Inflammatory macrophage (primary cell): ENCODE measurements around the gene OR2A25.
"Not testable (repeated sequence)": the region's sequence is repeated elsewhere in the genome, so short reads cannot be mapped to it uniquely, and the experiment has no call there.

Source experiments
- DNase-seq, 2 donors: peaks; one replicate each; pipeline ENCODE4 v3.0.0-alpha.2; 2020 to 2022
- total RNA-seq, 18 experiments: gene quantifications; one replicate each; lab custom pipeline; 2026; ENCODE audit warnings: mixed read lengths in 6 of 18, inconsistent platforms in 2 of 18; lab: John Stamatoyannopoulos, UW

Gene OR2A25, protein sequence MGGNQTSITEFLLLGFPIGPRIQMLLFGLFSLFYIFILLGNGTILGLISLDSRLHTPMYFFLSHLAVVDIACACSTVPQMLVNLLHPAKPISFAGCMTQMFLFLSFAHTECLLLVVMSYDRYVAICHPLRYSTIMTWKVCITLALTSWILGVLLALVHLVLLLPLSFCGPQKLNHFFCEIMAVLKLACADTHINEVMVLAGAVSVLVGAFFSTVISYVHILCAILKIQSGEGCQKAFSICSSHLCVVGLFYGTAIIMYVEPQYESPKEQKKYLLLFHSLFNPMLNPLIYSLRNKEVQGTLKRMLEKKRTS
- total RNA-seq: 0 to 0.04 (median 0) reads per million in 18 experiments

DNA sequence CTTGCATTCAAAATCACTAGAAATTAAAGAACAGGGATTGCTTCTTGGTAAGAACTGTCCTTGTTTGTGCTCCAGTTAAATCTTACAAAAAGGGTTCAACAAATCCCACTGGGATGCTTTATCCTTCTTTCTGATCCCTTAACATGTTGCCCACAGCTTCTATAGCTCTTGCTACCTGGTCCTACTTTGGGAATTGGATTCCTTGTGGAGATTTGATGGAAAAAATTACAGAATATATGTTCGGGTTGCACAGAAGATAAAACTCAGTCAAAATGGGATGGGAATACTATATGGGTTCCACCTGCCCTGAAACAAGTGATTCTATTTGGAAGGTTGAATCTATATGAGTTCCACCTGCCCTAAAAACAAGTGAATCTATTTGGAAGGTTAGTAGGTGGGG lies at the start of gene OR2A25:
Gene OR2A25, plus strand, starts transcription at position 301 of the 400 bp plus-strand sequence. CDS start 4,409 bp downstream, outside the sequence.
- no peak for DNase-seq

DNA sequence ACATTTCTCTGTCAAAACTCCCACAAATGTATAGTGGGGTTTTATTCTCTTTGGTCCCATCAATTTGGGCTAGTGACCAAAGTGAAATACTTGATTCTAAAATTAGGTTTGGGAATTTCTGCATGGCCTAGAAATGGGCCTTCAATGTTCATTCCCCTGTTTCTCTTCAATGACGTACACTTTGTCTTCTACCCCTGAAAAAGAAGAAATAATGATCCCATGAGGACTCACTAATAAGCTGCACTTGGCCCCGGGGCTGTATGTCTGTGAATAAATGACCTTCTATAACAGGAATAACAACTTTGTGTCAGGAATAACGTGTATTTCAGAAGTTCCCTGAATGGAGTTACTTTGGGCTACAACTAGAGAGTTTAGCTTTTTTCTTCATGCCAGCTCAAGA lies 49.3 kb upstream of the OR2A25 start:
- DNase-seq: no peak

DNA sequence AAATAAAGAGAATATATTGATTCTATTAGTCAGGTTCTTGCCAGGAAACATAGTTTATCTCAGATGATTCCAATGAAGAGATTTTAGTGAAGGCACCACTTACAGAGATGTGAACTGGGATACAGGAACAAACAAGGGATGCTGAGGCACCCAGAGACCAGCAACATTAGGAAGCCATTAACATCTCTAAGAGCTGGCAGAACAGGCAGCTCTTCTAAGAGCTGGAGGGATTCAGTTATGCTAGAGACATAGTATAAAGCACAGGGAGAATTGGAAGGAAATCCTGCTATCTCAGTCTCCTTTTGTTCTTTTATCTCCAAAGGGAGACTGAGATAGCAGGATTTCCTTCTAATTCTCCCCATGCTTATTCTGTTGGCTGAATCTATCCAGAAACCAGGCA lies 47.4 kb upstream of the OR2A25 start:
- DNase-seq: no peak

DNA sequence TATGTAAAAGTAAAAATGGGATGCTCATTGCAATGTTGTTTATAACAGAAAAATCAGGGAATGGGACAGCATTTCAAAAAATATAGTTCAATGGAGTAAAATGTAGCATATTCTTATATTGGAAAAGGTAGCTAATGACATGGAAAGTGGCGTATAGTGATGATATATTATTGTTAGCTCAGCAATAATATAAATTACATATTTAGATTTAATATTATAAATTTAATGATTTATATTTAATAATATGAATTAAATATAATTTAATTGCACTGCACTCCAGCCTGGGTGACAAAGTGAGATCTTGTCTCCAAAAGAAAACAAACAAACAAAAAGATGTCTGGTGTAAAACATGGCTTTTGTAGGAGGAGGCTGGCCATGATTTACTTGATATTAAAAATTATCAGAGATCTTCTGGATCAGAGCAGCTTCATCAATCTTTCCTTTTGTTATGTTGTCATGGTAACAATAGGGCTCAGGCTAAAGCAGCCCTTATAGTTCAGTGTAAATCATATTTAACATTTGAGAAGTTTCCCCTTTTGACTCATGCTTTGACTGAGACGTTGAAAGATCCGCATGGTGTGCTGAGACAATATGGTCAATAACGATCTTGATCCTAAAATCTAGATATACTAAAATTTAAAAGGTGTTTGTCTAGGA lies 46.3 kb upstream of the OR2A25 start:
- no peak for DNase-seq

DNA sequence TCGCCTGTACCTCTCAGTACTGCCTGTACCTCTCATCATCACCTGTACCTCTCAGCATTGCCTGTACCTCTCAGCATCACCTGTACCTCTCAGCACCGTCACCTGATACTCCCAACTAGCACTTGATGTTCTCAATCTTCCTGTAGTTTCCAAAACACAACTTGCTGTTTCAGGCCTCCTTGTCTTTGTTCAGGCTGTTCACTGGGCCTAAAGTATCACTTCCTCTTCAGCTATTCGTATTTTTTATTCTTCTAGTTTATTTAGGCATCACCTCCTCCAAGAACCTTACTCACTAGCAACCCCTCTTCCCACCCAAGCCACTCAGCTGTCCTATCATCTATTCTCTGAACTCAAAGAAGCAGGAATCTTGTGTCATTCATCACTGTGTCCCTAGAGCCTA lies 45.4 kb upstream of the OR2A25 start:
- DNase-seq: no peak

DNA sequence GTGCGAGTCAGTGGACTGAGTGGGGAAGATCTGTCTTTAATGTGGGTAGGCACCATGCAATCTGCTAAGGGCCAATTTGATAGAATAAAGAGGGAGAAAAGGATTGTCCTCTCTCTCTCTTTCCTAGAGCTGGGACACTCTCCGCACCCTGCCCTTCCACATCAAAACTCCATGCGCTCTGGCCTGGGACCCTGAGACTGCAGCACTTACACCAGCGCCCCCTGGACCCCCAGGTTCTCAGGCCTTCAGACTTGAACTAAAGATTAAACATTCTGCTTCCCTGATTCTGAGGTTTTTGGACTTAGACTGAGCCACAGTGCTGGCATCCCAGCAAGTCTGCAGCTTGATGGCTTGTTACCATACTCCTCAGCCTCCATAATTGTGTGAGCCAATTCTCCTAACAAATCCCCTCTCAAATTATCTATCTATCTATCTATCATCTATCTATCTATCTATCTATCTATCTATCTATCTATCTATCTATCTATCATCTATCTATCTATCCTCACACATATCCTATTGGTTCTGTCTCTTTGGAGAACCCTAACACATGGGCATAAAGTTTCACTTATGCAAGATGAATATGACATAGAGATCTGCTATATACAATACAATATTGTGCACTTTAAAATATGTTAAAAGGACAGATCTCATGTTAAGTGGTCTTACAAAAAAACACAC lies 43.3 kb upstream of the OR2A25 start:
- no peak for DNase-seq

DNA sequence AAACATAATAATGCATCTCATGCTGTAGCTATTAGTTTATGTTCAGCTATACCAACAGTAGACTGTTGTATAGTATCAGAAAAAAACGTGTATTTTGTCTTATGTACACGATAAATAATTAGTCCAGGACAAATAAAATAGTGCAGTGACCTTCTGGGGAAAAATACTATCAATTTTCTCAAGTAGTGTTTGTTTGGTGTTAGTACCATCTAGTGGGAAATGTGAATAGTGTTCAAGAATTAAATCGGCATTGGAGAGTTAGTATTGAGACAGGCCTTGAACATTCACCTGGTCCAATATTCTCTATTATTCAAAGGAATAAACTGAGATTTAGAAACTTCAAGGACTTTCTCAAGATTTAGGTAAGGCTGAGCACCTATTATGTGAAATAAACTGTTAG lies 42.5 kb upstream of the OR2A25 start:
- DNase-seq: no peak

DNA sequence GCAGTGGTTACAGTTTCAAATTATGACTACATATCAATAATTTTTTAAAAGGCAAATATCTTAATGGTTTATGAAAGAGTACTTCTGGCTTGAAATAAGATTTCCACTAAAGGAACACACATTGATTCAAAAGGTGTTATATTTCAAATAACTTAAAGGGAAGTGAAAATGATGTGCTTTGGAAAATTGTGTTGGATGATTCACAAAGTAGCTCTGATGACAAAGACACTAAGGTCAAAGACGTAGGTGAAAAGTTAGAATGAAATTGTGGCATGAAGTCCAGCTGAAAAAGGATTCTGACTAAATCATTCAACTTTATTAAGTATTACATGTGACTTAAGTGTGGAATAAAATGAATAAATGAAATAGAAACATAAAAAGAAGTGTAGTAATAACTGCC lies 41.6 kb upstream of the OR2A25 start:
- no peak for DNase-seq

DNA sequence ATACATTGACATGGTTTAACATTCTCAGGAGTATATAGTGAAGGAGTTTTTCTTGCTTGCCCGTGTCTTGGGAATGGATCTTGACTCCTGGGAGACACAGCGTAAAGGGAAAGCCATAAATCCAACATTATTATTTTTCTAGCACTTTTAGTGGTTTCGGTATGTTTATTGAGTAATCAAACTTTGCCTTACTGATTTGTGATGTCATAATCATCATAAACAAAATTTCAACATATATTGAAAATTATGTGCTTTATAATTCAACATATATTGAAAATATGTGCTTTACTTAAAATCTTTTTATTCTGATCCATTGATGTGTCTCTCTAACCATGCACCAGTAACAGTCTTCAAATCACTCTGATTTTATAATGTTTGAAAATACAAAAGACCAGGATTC lies 41.1 kb upstream of the OR2A25 start:
- DNase-seq: no peak

DNA sequence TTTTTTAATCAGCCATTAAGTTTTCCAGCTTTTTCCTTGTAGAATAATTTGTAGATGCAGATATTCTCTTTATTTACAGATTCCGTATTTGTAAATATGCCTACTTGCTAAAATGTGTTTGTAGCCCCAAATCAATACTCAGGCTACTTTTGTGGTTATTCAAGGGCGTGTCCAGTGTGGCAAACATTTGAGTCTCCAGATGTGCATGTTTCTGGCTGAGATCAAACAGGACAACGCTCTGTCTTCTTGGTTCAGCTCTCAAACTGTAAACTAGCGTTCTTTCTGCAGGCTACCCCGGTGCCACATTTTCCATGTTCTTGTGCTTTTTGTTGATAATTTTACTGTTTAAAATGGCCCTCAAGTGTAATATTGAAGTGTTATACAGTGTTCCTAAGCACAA lies 37.1 kb upstream of the OR2A25 start:
- DNase-seq: no peak

DNA sequence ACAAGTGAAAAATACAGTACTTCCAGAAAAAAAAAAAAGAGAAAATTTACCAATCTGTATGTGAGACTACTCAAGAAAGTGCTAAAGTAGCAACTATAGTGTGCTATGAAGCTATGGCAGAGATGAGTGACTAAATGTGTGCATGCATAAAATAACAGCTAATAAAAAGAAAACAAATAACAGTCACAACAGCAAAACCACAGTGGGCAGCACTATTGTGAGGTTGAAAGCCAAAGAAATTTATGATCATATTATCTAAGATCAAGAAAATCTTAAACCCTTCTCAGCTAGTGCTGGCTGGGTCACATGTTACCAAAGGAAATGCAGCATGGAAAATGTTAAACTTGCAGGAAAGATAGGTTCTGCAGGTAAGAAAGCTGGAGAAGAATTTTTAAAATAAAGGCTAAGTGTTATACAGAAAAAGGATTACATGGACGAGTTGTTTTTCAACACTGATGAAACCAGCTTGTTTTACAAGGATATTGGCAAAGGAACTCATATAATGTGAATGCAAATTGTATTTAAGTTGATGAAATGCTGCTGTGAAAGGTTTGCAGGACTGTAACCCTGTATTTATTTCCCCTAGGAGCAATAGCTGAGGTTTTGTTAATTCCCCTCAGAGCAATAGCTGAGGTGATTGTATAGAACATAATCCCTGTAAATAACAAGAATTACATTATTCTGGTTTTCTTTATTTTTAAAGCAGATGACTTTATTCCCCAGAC lies 36.5 kb upstream of the OR2A25 start:
- DNase-seq: no peak

DNA sequence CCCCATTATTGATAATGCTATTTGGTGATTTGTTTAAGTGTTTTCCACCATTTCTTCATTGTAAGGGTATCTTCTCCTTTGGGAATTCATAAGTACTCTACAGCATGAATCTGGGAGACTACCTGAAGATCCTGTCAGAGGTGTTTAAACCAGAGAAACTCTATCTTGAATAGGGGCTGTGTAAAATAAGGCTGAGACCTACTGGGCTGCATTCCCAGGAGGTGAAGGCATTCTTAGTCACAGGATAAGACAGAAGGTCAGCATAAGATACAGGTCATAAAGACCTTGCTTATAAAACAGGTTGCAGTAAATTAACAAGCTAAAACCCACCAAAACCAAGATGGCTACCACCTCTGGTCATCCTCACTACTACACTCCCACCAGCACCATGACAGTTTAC lies 34.2 kb upstream of the OR2A25 start:
- DNase-seq: no peak

DNA sequence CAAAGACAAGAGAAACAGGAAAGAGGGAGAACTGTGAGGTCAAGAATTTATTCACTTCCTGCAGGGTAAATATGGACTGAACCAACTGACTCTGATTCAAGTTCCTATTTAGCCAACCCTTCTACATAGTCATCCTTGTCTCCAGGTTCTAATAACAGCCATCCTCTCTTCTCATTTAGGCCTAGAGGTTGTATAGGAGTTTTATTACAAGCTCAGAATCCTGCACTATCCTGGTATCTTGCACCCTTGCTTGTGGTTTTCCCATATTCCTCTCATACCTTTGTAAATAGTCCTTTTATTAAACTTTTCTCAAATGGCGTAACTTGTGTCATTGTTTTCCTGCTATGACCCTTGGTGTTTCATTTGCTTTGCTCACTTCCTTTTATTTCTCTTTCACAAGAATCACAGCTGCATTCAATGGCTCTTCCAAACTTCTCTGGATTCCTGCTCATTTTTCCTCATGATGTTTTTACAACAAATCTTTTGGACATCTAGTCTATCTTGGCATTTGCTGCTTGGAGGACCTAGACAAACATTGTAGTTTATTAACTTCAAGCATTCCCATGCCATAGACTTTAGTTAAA lies 33.2 kb upstream of the OR2A25 start:
- DNase-seq: no peak

DNA sequence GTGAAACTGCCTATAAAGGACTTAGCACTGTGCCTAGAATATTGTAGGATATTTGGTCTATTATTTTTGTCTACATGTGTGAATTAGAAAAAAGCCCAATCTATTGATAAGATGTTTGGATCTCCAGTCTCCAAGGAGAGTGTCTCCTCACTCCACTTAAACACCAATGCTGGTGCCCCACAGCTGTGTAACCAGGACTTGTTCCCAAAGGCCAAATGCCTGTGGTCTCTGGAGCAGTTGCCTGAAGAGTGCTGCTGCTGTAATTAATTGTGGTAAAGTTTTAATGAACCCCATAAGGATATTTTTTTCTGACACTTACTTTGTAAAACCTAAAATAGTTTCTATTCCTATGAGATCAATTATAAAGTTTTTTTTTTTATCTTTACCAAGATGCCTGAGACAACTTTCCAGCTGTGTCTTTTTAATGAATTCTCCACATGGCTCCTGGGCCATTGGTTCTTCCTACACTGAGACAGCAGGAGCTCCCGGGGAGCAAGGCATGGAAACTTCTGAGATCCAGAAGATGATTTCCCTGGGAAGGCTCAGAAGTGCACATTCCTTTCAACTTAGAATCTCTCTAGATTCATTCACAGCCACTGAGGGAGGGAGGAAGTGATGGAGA lies 32.1 kb upstream of the OR2A25 start:
- no peak for DNase-seq

DNA sequence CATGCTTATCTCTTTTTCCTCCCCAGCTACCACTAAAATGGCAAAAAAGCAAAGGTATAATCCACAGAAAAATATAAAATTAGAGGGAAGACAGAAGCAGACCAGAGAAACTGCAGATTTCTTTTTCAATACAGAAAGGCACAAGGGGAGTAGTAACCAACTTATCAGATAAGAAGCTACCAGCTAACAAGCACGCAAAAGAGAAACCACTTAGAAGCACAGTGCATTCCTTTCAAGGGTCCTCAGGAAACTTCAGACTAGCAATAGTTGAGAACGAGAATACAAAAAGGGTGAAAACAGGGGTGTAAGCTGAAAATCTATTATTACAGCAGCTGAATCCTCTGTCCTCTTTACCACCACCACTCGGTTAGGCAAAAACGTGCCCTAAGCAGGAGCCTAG lies 30.7 kb upstream of the OR2A25 start:
- DNase-seq: no peak

DNA sequence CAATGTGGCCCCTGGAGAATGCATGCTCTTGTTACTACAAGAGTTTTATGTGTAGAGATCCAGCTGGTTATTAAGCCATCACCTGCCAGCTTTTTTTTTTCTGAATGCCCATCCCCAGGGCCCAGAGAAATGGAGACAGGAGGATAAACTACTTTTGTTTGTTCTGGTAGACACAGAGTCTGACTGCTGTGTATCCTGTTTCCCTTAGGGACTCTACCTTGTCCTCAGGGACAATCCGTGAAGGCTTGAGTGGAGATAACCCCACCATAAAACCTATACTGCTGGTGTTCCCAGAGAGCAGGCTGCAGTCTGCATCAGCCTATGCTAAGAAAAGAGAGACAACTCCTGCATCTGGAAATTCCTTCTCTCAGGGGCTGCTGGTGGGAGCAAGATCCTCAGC lies 21.0 kb upstream of the OR2A25 start, which contains the start of gene OR2A5:
Gene OR2A5, plus strand, starts transcription at position 301 of the 400 bp plus-strand sequence. CDS start 1,454 bp downstream, outside the sequence.
- no peak for DNase-seq

DNA sequence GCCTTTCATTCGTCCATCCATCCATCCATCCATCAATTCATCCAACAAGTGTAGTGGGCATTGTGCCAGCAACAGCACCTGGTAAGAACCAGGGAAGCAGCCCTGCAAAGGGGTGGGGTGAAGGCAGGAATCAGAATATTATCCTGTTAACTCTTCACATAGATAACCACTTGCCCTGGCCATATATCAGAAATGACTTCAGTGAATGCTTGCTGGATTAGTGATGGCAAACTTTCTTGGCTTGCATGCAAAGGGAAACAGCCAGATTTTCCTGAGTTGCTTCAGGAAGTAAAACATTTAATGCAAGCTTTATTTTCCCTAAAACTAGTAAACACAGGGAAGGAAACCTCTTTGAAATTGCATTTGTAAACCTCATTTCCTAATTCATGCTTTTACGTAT lies 20.1 kb upstream of the OR2A25 start:
- DNase-seq: no peak

DNA sequence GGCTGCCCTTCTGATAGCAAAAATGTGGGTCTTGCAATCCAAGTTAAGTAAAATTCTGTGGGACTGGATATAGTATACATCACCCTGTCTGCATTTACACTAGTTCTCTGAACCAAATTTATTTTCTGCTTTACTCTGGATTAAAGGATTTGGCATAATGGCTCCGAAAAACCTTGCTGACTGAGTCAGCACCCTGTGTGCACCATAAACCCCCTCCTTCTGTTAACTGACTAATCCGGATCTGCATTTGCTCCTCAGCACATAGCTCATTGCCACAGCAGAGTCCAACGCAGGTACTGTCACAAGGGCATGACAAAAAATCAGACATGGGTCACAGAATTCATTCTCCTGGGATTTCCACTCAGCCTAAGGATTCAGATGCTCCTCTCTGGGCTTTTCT lies 19.5 kb upstream of the OR2A25 start:
- no peak for DNase-seq

DNA sequence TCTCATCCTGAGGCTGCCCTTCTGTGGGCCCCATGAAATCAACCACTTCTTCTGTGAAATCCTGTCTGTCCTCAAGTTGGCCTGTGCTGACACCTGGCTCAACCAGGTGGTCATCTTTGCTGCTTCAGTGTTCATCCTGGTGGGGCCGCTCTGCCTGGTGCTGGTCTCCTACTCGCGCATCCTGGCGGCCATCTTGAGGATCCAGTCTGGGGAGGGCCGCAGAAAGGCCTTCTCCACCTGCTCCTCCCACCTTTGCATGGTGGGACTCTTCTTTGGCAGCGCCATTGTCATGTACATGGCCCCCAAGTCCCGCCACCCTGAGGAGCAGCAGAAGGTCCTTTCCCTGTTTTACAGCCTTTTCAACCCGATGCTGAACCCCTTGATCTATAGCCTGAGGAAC lies 18.7 kb upstream of the OR2A25 start:
- DNase-seq: not testable (repeated sequence)

DNA sequence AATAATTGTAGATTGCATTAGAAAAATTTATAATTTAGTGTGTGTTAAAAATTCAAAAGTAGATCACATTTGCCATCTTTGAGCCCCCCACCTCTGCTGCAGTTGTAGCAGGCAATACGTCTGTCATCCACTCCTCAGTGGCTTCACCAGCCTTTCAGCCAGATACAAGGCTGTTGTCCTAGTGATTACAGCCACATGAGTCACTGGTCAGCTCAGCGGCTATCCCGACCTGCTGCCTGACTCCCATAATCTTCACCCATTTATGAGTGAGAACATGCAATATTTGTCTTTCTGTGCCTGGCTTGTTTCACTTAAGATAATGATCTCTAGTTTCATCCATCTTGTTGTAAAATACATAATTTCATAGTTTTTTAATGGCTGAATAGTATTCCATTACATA lies 11.7 kb upstream of the OR2A25 start:
- DNase-seq: no peak

DNA sequence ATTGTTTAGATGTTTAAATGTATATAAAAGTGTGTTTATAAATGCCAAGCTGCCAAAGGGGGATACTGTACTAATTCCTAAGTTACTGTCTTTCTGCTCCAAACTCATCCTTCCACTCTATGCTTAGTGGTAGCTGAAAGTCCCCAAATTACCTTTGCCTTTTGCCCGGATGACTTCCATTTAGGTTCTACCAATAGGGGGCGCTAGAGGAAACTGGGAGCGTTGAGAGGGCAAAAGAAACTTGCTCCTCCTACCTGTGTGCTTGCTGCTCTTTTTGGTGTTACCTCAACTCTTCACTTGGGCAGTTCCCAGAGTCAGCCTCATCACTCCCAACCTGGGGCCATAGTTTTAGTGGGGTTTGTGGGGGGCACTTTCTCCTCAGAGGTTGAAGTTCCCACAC lies 5.9 kb upstream of the OR2A25 start:
- DNase-seq: no peak

DNA sequence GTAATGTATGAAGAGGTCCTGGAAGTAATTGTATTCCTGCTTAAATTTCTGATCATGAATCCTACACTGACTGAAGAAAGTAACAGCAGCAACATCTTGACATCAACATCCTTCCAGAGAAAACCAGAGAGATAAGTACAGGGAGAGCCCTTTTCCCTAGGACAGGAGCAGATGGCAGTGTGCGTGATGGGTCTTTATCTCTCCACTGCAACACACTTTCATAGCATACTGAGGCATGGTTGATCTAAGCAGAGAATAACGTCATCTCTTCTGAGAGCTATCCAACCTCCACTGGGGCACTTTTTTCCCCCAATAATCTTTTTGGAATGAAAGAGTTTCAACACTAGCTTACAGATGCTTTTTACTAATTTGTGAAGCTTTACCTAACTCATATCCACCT lies 342 bp downstream of the OR2A25 start:
- DNase-seq: no peak
